Ishikawa (cell line): ENCODE data around the gene SSR4.

ENCODE experiments used
- CEBPB ChIP-seq: IDR thresholded peaks from 2 replicates; pipeline ENCODE4 v1.6.1; 2012
- EP300 ChIP-seq: IDR thresholded peaks from 2 replicates; pipeline ENCODE4 v1.6.1; 2012; ENCODE audit warnings: borderline replicate concordance
- TF ChIP-seq, protein P1 (sequence below): IDR thresholded peaks from 2 replicates; pipeline ENCODE4 v1.6.1; 2012

DNA sequence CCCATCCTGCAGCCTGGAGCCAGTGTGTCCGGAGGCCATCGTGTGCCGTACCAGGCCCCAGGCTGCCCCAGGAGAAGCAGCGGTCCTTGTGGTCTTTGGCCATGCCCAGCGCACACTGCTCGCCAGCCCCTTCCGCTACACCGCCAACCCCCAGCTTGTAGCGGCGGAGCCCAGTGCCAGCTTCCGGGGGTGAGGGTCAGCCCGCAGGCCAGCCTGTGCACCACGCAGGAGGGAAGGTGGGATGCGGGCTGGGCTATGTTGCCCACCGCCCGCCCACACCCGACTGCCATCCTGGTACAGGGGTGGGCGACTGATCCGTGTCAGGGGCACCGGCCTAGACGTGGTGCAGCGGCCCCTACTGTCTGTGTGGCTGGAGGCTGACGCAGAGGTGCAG, 21.3 kb upstream of the SSR4 start:
- TF ChIP-seq, protein P1, sequence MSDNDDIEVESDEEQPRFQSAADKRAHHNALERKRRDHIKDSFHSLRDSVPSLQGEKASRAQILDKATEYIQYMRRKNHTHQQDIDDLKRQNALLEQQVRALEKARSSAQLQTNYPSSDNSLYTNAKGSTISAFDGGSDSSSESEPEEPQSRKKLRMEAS: no peak
- TF ChIP-seq EP300: no peak
- TF ChIP-seq CEBPB: no peak
